ENCODE data around the gene OR2A14.
"Not testable (repeated sequence)": the region's sequence is repeated elsewhere in the genome, so short reads cannot be mapped to it uniquely, and the experiment has no call there.

The OR2A14 gene

DNA sequence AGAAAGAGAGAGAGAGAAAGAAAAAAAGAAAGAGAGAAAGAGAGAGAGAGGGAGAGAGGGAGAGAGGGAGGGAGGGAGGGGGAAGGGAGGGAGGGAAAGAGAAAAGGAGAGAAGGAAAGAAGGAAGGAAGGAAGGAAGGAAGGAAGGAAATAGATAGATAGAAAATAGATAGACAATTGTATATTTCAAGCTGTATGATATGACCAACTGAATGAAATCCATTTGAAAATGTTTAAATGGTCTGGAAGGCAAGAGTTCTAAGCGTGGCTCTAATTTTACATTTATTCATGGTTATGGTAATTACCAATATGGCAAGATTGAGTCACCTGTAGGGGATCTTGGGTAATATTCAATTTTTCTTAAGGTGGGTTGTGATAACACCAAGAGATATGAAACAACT is 35.9 kb downstream of the OR2A14 start:
- DNase-seq (ENCODE audit: low read depth), result no peak

DNA sequence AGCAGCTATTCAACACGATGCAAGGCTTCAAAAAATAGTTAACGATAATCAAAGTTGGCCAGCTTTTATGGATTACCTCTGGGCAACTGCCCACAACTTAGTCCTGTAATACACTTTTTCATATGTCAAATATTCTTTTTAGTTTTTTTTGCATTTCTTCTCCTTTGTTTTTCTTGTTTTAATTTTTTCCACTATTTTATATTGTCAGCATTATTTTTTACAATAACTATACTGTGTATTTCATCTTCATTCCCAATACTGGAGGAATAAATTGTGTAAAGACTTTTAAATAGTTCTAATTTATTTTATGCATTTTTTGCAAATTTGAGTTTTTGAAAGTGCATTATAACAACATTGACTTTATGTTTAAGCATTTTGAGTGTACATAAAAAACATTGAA is 41.8 kb downstream of the OR2A14 start:
- no peak for DNase-seq (ENCODE audit: low read depth)

DNA sequence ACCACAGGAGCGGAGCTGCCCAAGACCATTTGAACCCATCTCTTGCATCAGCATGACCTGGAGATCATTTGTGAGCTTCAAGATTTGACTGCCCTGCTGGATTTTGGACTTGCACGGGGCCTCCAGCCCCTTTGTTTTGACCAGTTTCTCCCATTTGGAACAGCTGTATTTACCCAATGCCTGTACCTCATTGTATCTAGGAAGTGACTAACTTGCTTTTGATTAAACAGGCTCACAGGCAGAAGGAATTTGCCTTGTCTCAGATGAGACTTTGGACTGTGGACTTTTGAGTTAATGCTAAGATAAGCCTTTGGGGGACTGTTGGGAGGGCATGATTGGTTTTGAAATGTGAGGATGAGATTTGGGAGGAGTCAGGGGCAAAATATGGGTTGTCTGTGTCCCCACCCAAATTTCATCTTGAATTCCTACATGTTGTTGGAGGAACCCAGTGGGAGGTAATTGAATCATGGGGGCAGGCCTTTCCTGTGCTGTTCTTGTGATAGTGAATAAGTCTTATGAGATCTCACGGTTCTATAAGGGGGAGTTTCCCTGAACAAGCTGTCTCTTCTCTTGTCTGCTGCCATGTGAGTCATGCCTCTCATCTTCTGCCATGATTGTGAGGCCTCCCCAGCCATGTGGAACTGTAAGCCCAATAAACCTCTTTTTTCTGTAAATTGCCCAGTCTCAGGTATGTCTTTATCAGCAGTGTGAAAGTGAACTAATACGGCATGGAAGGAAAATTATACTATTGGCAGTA is 48.8 kb downstream of the OR2A14 start:
- not testable (repeated sequence) for DNase-seq (ENCODE audit: low read depth)

DNA sequence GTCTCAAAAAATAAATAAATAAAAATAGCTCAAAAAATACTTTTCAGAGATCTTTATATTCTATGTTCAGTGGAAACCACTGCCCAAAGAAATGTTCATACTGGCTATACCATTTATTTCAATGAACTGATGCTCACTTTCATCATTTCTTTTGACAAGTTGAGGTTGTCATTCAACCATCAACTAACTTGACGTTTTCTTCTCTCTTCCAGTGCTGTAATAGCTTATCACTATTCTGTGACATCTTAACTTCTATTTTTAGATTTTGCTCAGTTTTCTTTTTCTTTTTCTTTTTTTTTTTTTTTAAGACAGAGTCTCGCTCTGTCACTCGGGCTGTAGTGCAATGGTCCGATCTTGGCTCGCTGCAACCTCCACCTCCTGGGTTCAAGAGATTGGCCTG is 51.6 kb downstream of the OR2A14 start:
- no peak for DNase-seq (ENCODE audit: low read depth)

DNA sequence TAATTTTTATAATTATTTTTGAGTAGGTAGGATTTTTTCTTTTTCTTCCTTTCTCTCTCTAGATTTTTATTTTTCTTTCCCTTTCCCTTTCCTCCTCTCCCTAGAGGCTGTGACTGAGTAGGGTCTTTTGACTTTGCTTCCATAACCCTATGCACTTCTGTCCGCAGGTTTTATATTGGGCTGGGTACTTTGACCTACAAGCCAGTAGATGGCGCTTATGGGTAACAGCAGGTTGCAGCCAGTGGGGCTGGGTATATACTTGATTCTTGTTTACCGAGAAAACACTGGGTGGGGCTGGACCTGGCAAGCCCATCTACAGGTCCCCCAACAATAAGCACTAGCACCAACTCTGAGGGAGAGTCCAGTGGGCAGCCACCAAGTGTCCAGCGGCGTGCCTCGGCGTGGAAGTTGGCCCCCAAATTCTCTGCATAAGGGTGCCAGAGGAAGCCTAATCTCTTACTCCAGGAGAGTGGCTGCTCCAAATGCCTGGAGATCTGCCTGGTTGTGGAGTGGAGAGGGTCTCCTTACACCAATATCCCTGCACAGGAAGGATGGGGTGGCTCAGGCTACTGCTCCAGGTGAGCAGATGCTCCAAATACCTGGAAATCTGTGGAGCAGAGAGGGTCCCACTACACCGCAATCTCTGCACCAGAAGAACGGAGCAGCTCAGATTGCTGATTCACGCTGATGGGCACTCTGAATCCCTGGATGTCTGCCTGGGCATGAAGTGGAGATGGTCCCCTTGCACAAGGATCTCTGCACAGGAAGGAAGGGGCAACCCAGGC is 55.6 kb downstream of the OR2A14 start:
- DNase-seq (ENCODE audit: low read depth), result not testable (repeated sequence)

DNA sequence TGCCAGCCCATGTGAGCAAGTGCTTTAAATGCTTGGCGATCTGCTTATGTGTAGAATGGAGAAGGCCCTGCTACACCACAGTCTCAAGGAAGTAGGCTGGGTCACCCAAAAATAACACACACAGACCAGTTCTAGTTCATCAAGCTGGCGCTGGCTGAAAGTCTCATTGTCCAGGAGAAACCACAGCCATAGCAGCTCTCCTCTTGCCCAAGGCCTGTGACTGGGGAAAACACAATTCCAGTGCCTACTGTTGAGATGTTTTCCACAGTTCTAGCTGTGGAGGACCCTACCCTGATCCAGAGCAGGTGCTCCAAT is 56.1 kb downstream of the OR2A14 start:
- not testable (repeated sequence) for DNase-seq (ENCODE audit: low read depth)
